Activated T-cell treated with anti-CD3 and anti-CD28 coated beads for 48 hours (primary cell): ENCODE measurements around the gene POTEI.
"Not testable (repeated sequence)": the region's sequence is repeated elsewhere in the genome, so short reads cannot be mapped to it uniquely, and the experiment has no call there.

Source experiments
- DNase-seq: peaks from one replicate; pipeline ENCODE4 v3.0.0-alpha.2; 2020; ENCODE audit warnings: low read depth

POTEI gene

DNA sequence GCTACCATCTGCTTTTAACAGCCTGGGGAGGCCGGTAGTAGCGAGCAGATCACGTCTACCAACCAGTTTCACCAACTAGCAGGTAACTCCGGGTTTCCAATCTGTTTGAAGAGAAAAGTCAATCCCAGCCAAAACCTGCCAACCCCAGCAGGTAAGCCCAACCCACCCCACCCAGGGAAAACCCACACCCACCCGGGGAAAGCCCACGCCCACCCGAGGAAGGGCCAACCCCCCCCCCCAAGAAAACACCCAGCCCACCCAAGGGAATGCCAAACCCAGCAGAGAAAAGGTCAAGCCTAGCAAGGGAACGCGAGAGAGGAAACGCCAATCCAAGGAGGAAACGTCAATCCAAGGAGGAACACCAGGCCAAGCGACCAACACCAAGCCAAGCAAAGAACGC lies at the start of gene POTEI:
TSS of gene POTEI (minus strand) at position 101 of the 400 bp plus-strand sequence. CDS start at position 8, 93 bp downstream.
- DNase-seq: not testable (repeated sequence)

DNA sequence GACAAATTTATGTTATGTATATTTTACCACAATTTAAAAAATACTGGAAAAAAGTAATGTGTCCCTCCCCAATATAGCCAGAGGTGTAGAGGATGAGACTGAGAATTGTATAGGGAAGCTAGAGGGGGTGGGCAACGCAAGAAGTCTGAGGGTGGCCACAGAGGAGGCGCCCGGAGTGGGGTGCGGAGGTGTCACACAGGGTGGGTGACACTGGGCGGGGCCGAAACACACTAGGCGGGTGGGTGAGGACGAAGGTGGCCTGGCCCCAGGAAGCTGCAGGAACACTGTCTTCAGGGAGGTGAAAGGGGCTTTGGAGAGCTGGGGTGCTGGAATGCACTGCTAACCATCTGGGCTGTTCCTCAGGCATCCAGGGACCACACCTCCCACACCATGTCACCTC lies 47.3 kb upstream of the POTEI start:
- not testable (repeated sequence) for DNase-seq

GRCh38 chr2:130554178-130554577 lies 45.0 kb upstream of the POTEI start:
- not testable (repeated sequence) for DNase-seq

DNA sequence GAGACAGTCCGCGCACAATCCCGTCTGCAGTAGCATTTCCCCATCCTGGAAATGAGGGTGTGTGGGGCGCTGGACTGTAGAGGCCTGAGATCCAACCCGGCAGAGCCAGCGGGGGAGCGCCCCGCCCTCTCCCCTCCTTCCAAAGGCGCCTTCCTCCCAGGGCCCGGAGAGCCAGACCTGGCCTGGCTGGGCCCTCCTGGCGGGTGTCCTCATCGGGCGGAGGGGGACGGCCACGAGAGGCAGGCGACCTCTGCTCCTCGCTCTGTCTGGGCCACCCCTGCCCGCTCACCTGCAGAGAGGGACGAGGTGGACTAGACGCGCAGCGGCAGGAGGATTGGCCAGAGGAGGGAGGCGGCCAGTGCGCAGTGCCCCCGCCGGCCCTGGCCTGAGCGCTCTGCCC lies 40.3 kb upstream of the POTEI start:
- not testable (repeated sequence) for DNase-seq

- DNase-seq: not testable (repeated sequence)
These were observed 39.3 kb upstream of the POTEI start for GRCh38 chr2:130548418-130548817.

- DNase-seq: not testable (repeated sequence)
These were observed 35.9 kb upstream of the POTEI start for GRCh38 chr2:130544978-130545377.

GRCh38 chr2:130543785-130544528 lies 34.8 kb upstream of the POTEI start:
- DNase-seq: not testable (repeated sequence)

DNA sequence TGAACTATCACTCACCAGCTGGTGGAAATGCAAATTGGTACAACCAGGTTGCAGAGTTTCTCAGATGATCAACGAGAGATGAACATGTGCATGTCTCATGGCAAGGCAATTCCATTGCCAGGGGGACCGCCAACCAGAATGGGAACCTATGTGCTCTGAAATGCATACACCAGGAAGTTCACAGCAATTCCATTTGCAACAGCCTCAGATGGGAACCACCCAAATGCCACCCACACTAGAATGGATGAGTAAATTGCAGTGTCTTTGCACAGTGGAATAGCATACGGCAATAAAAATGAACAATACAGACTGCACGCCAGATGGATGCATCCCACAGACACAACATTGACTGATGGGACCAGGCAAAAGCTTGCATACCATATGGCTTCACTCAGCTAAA lies 33.7 kb upstream of the POTEI start:
- not testable (repeated sequence) for DNase-seq

- DNase-seq: not testable (repeated sequence)
These were observed 29.1 kb upstream of the POTEI start for GRCh38 chr2:130538271-130538670.

DNA sequence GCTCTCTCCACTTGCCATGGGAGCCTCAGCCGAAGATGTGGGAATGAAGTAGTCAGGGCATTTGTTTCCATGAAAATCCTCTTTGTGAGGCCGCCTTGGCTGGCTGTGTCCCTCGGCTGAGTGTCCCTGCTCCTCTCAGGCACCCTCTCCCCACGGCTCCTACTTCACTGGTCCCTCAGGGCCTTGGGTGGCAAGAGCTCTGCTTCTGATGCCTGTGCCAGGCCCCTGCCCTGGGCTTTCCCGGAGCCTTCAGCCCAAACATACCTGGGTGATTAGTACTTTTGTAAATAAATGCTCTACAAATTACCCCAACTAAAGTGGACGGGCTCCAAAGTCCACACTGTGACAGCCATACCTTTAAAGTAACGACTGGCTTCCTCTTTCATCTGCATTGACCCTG lies 27.5 kb upstream of the POTEI start:
- DNase-seq: not testable (repeated sequence)

- not testable (repeated sequence) for DNase-seq
These were observed 22.5 kb upstream of the POTEI start for GRCh38 chr2:130531672-130532071.

- not testable (repeated sequence) for DNase-seq
These were observed 22.1 kb upstream of the POTEI start for GRCh38 chr2:130531225-130531624.

DNA sequence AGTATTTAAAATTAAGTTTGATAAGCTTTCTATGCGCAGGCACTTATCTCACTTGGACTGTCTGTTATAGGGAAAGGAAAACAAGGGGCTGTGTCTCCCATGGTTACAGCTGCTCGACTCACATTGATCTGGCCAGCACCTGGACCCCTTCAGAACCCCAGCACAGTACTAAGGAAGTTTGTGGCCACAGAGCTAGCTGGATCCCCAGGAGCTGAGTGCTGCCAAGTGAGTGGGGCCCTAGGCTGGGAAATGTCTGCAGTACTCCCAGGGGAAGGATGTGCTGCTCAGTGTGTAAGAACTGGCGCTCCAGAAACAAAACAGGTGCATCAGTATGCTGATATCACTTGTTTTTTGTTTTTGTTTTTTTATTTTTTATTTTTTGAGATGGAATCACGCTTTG lies 21.1 kb upstream of the POTEI start:
- DNase-seq: not testable (repeated sequence)

- DNase-seq: not testable (repeated sequence)
These were observed 20.4 kb upstream of the POTEI start for GRCh38 chr2:130529545-130529944.

DNA sequence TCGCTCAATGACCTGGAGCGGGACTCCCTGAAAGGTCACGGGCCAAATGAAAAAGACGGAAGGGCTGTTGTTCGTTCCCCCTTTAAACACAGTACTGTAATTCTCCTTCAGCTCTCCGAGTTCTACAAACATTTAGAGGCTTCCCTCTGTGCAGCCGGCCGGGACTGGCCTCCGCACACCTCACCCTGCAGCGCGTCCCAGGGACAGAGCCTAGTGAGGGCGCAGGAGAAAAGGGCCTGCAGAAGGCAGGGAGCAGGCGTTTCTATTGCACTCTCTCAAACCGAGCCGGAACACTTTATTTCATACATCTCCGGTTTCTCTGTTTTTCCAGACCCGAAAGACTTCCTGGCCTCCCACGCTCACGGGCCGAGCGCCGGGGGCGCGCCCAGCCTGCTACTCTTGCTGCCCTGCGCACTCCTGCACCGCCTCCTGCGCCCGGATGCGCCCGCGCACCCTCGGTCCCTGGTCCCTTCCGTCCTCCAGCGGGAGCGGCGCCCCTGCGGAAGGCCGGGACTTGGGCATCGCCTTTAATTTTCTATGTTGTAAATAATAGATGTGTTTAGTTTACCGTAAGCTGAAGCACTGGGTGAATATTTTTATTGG lies 18.3 kb upstream of the POTEI start:
- DNase-seq: not testable (repeated sequence)

GRCh38 chr2:130522390-130522789 lies 13.3 kb upstream of the POTEI start:
- DNase-seq: not testable (repeated sequence)

- not testable (repeated sequence) for DNase-seq
These were observed 11.9 kb upstream of the POTEI start, which contains the start of gene CFC1B for GRCh38 chr2:130520992-130521391. CFC1B (plus strand) TSS chr2:130521222; CDS start chr2:130521485, 263 bp downstream.

DNA sequence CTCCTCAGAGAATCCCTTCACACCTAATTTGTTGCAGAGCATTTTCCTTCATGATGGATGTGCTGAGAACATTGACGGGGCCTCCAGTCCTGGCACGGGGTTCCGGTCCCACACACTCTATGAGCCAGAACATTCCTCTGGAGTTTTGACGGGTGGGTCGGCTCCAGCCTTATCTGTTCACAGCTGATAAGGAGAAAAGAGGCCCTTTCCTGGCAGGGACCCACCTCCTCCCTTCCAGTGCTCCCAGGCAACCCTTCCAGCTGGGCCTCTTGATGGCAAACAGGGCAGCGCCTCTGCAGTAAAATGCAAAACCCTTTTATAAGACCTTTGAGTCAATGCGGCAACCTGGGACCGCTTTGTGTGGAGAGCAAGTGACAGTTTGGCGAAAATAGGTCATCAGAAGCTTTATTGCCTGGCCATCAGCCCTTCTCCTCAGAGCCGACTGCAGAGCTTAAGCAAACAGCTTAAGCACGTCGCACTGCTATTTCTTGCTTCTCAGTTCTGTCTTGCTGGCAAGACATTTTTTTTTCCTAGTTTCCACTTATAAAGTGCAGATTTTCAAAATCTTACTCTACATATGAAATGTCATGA lies 9.5 kb upstream of the POTEI start:
- DNase-seq: not testable (repeated sequence)

DNA sequence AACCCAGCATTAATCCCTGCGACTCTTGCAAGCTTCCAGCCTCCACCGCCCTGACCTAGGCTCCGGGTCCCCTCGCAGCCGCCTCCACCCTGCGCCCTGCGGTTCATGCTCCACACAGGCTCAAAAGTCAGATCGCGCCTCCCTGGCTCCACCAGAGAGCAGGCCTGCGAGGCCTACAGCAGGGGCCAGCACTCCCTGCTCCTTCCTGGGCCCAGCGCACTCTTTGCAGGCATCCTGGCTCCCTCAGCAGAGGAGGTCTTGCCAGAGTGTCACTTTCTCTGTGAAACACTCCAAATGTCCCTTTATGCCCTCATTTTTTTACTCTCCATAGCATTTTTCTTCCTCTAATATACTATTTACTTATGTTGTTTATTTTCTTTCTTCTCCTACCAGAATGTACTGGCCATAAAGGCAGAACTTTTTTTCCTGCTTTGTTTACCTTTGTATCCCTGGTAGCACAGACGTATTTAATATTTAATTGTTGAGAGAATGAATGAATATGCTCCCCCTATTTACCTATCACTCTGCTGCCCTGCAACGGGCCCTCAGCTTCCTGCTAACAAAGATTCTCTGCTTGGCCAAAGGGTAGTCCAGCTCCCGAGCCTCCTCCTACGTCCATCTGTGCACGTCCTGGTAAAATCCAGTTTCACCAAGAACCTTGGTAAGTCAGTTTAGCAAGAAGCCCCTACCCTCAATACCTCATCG lies 2.8 kb upstream of the POTEI start:
- not testable (repeated sequence) for DNase-seq

DNA sequence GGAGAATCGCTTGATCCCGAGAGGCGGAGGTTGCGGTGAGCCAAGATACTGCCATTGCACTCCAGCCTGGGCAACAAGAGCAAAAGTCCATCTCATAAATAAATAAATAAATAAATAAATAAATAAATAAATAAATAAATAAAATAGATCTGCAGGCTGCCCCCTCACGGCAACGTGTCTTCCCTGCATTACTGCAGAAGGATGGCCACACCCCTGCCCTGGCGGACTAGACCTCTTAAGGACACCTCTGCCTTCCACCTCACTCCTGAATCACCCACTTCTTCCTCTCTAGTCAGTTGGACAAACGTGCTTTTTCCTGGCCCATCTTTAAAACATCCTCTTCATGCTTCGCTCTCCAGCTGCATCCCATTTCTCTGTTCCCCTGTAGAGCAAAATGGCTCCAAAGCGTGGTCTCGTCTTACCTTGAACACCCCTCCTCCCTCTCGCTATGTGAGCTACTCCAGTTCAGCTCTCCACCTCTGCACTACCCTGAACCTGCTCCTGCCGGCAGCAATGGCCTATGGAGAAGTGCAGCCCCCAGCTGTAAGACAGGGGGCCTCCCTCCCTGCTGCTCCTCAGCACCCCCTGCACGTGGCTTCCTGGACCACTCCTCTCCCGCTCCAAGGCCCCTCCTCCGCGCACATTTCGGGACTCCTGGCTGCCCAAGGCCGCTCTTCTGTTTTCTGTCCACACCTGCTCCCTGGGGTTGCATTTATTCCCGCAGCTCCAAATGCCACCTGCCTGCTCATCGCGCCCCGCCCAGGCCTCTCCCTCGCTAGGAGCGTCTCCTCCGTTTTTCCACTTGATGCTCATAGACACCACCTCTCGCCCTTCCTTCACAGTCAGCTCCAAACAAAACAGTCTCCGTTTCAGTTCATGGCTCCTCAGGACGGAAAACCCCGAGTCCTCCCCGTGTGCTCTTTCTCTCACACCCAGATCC lies 1.9 kb upstream of the POTEI start:
- DNase-seq: not testable (repeated sequence)

DNA sequence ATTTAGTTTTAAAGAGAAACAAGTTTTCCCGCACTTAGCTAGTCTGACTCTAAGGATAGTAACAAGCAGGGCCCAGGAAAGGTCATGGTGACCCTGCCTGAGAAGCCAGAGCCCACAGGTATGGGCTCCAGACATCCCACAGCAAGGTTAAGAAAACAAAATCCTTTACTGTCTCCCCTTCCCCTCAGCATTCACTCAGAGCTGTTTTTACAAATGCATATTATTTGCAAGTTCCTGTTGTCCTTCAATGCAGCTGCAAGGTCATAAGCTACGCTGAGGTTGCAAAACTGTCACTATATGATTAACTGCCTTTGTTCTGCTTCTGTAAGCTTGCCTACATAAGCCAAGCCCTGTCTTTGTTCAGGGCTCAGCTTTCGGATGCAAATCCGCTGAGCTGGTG lies 18.1 kb downstream of the POTEI start:
- not testable (repeated sequence) for DNase-seq
